Sigmoid colon (tissue), 7 donors: ENCODE data around the gene CYB561A3. TPM values are rescaled to one million over a fixed set of nuclear protein-coding genes. Genes with fewer than 3 reads are reported as not detected.

Source experiments
- DNase-seq: peaks from one replicate; pipeline ENCODE4 v3.0.0-alpha.2; 2019
- H3K27ac ChIP-seq, 4 donors: fragments of 200-600 bp; sonication (generic); one replicate each; pipeline ENCODE4 v1.5.1; 2016 to 2019; ENCODE audit warnings: mild to moderate bottlenecking in 1 of 4
- H3K27me3 ChIP-seq, 3 donors: fragments of 200-600 bp; sonication (generic); one replicate each; pipeline ENCODE4 v1.5.1; 2019; ENCODE audit warnings: mild to moderate bottlenecking in 1 of 3
- H3K36me3 ChIP-seq, 4 donors: fragments of 200-600 bp; sonication (generic); one replicate each; pipeline ENCODE4 v1.5.1; 2016 to 2019
- H3K4me1 ChIP-seq, 4 donors: fragments of 200-600 bp; sonication (generic); one replicate each; pipeline ENCODE4 v1.5.1; 2017 to 2019
- H3K4me3 ChIP-seq, 4 donors: fragments of 200-600 bp; sonication (generic); one replicate each; pipeline ENCODE4 v1.5.1; 2017 to 2019; ENCODE audit warnings: mild to moderate bottlenecking in 2 of 4, moderate library complexity in 1 of 4
- H3K9me3 ChIP-seq, 4 donors: fragments of 200-600 bp in 3 of 4; sonication (generic) in 3 of 4; one replicate each; pipeline versions ENCODE4 v1.5.1 to v1.6.1; 2013 to 2019
- EP300 ChIP-seq, 4 donors: sonication (generic); formaldehyde crosslinking; IDR thresholded peaks; one replicate each; pipeline ENCODE4 v1.6.1; 2017; ENCODE audit warnings: antibody characterized with exemption in 4 of 4
- POLR2A ChIP-seq, 2 donors: fragments of 450-650 bp; IDR thresholded peaks; one replicate each; pipeline ENCODE4 v1.6.1; 2016; ENCODE audit warnings: antibody characterized with exemption in 2 of 2, mild to moderate bottlenecking in 2 of 2, moderate library complexity in 2 of 2
- POLR2AphosphoS5 ChIP-seq, 4 donors: sonication (generic); formaldehyde crosslinking; IDR thresholded peaks; one replicate each; pipeline ENCODE4 v1.6.1; 2017; ENCODE audit warnings: antibody characterized with exemption in 4 of 4
- WGBS, 2 donors: extraction: QIAGEN DNeasy Blood & Tissue Kit; methylation state at CpG; one replicate each; pipeline ENCODE4 v1.1.7; 2013; 5-methylcytosine and 5-hydroxymethylcytosine counted together
- intact Hi-C: fragments of 100-400 bp; cut with DNase I; formaldehyde crosslinking; loops from one replicate; pipeline ENCODE4 v1.15.1; 2023
- polyA plus RNA-seq, 3 donors: library from polyadenylated mRNA; stranded (reverse); fragments of 200-250 nt; gene quantifications; one replicate each; pipeline ENCODE4 v1.2.3, GENCODE V29; 2013
- total RNA-seq, 4 donors: library from RNA; depleted of rRNA; stranded (reverse); fragments of >200 nt; gene quantifications; one replicate each; pipeline ENCODE4 v1.1.0, GENCODE V29; 2016
- TF ChIP-seq, protein P1 (sequence below), 4 experiments: fragments of 450-650 bp in 3 of 4; fragments of 200-600 bp in 1 of 4; IDR thresholded peaks; one replicate each; pipeline ENCODE4 v1.5.1; 2016 to 2019; ENCODE audit warnings: antibody characterized with exemption in 4 of 4, mild to moderate bottlenecking in 3 of 4, moderate library complexity in 2 of 4
- donor health status: healthy with polysubstance abuse.
- donor health status: Bipolar disorder and iron deficiency.
- donor health status: healthy.

The CYB561A3 gene
- total and polyA plus RNA-seq, 7 donors, result 17.3 to 66.2 (median 35.1) TPM

- Histone ChIP-seq H3K4me1 (no peaks in the 10 kb centered on the region), H3K9me3 (no peaks in the 10 kb centered on the region), H3K4me3 (no peak overlapping the region), H3K27me3 (no peaks in the 10 kb centered on the region), H3K36me3 (peaks cover 77 to 100% (median 82%) of the 10 kb centered on the region in 4 donors), H3K27ac (no peak overlapping the region)
- WGBS, 2 donors, result 94 to 97% methylated on average over 7 of the region's 7 CpGs
- intact Hi-C loops, result no loop called here
- DNase-seq, result no peak
- TF ChIP-seq EP300 (IDR thresholded peaks at IDR 0.05) (no peak), POLR2AphosphoS5 (IDR thresholded peaks at IDR 0.05) (no peak), POLR2A (IDR thresholded peaks at IDR 0.05) (no peak)
- TF ChIP-seq, protein P1, sequence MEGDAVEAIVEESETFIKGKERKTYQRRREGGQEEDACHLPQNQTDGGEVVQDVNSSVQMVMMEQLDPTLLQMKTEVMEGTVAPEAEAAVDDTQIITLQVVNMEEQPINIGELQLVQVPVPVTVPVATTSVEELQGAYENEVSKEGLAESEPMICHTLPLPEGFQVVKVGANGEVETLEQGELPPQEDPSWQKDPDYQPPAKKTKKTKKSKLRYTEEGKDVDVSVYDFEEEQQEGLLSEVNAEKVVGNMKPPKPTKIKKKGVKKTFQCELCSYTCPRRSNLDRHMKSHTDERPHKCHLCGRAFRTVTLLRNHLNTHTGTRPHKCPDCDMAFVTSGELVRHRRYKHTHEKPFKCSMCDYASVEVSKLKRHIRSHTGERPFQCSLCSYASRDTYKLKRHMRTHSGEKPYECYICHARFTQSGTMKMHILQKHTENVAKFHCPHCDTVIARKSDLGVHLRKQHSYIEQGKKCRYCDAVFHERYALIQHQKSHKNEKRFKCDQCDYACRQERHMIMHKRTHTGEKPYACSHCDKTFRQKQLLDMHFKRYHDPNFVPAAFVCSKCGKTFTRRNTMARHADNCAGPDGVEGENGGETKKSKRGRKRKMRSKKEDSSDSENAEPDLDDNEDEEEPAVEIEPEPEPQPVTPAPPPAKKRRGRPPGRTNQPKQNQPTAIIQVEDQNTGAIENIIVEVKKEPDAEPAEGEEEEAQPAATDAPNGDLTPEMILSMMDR (IDR thresholded peaks at IDR 0.05), result no peak
These were observed 51.9 kb downstream of the CYB561A3 start for GRCh38 chr11:61309739-61310138.

GRCh38 chr11:61309141-61309540, 52.5 kb downstream of the CYB561A3 start:
- 91 to 93% methylated on average over 4 of the region's 4 CpGs for WGBS, 2 donors
- Histone ChIP-seq H3K27me3 (no peaks in the 10 kb centered on the region), H3K27ac (no peak overlapping the region), H3K9me3 (no peaks in the 10 kb centered on the region), H3K4me3 (no peak overlapping the region), H3K4me1 (no peaks in the 10 kb centered on the region), H3K36me3 (peaks cover 74 to 100% (median 79%) of the 10 kb centered on the region in 4 donors)
- TF ChIP-seq POLR2AphosphoS5 (IDR thresholded peaks at IDR 0.05) (no peak), EP300 (IDR thresholded peaks at IDR 0.05) (no peak)
- TF ChIP-seq, protein P1 (IDR thresholded peaks at IDR 0.05), result no peak
- no peak for DNase-seq
- intact Hi-C loops, result no loop called here

DNA sequence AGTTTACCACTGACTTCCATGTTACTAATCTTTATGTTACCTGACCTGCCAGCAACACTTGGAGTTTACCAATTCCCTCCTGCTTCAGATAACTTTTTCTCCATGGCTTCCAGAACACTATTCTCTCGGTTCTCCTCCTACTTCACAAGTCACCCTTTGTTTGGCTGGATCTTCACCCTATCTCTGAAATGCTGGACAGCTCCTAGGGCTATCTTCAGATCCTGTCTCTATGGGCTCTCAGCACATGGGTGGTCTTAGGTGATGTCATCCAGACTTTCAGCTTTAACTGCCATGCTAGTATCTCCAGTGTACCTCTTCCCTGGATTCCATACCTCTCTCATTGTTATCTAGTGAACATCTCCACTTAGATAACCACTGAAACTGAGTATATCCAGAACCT, 54.3 kb downstream of the CYB561A3 start:
- Histone ChIP-seq H3K4me1 (no peaks in the 10 kb centered on the region), H3K4me3 (no peak overlapping the region), H3K27ac (no peak overlapping the region), H3K36me3 (peaks cover 67 to 100% (median 79%) of the 10 kb centered on the region in 4 donors), H3K9me3 (no peaks in the 10 kb centered on the region), H3K27me3 (no peaks in the 10 kb centered on the region)
- TF ChIP-seq POLR2AphosphoS5 (IDR thresholded peaks at IDR 0.05) (no peak), EP300 (IDR thresholded peaks at IDR 0.05) (no peak), POLR2A (IDR thresholded peaks at IDR 0.05) (no peak)
- TF ChIP-seq, protein P1 (IDR thresholded peaks at IDR 0.05), result no peak
- DNase-seq, result no peak
- intact Hi-C loops, result no loop called here
- WGBS, 2 donors, result 90 to 91% methylated on average over 1 of the region's 1 CpG

- no peak overlapping the region for H3K4me3 ChIP-seq
- peaks cover 69 to 100% (median 80%) of the 10 kb centered on the region in 4 donors for H3K36me3 ChIP-seq
- 89% methylated on average over 1 of the region's 1 CpG for WGBS, 2 donors
- intact Hi-C loops, result no loop called here
- H3K27ac ChIP-seq, result no peak overlapping the region
- TF ChIP-seq POLR2A (IDR thresholded peaks at IDR 0.05) (no peak), EP300 (IDR thresholded peaks at IDR 0.05) (no peak), POLR2AphosphoS5 (IDR thresholded peaks at IDR 0.05) (no peak)
- TF ChIP-seq, protein P1 (IDR thresholded peaks at IDR 0.05), result no peak
- no peaks in the 10 kb centered on the region for H3K9me3 ChIP-seq
- H3K27me3 ChIP-seq, result no peaks in the 10 kb centered on the region
- no peaks in the 10 kb centered on the region for H3K4me1 ChIP-seq
- DNase-seq, result no peak
These were observed 55.5 kb downstream of the CYB561A3 start for GRCh38 chr11:61306221-61306620.

DNA sequence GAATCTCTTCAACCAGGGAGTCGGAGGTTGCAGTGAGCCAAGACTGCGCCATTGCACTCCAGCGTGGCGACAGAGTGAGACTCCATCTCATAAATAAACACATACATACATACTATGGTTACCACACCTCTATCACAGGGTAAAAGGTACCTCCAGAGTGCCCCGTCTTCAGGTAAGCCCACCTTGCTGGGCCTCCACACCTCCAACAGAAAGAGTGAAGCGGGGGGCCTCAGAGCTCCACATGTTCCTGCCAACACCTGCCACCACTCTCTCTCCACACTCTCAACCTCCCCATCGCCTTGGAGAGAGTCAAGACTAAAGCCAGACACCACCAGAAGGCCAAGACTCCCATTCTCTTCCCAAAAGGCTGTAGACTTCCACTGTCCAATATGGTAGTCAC, 56.3 kb downstream of the CYB561A3 start:
- Histone ChIP-seq H3K36me3 (peaks cover 71 to 100% (median 80%) of the 10 kb centered on the region in 4 donors), H3K4me1 (no peaks in the 10 kb centered on the region), H3K27me3 (no peaks in the 10 kb centered on the region), H3K4me3 (no peak overlapping the region), H3K27ac (no peak overlapping the region), H3K9me3 (no peaks in the 10 kb centered on the region)
- TF ChIP-seq EP300 (IDR thresholded peaks at IDR 0.05) (no peak), POLR2AphosphoS5 (IDR thresholded peaks at IDR 0.05) (no peak), POLR2A (IDR thresholded peaks at IDR 0.05) (no peak)
- TF ChIP-seq, protein P1 (IDR thresholded peaks at IDR 0.05), result no peak
- DNase-seq, result no peak
- 97 to 98% methylated on average over 7 of the region's 7 CpGs for WGBS, 2 donors
- intact Hi-C loops, result no loop called here
